HepG2 (cell line): ENCODE data around the gene JUND. TPM values are rescaled to one million over a fixed set of nuclear protein-coding genes. Genes with fewer than 3 reads are reported as not detected.

ENCODE experiments used
- ATAC-seq: fragments of 200-7000 bp; cut with Tn5 transposase; 3 replicates; pipeline ENCODE4 v1.9.1; 2020; ENCODE audit warnings: mild to moderate bottlenecking, moderate library complexity
- BruUV-seq: library from RNA; stranded (reverse); fragments of 400-500 nt; replicated peaks from 2 replicates; lab custom pipeline; 2021; lab: Mats Ljungman, UMichigan
- CTCF ChIA-PET: fragments of 300-600 bp; formaldehyde crosslinking; extraction: SDS; loops from one replicate; lab custom pipeline; 2021; ENCODE audit warnings: low total read pairs, inconsistent platforms, low intra/inter-chr PET ratio; lab: Yijun Ruan, JAX
- POLR2A ChIA-PET: fragments of 350-600 bp; sonication (Branson Sonifier 250); formaldehyde crosslinking; loops from one replicate; lab custom pipeline; 2020; ENCODE audit warnings: antibody characterized with exemption, inconsistent platforms; lab: Yijun Ruan, JAX
- DNase-seq: peaks from one replicate; pipeline ENCODE4 v3.0.0-alpha.2; 2015; ENCODE audit warnings: low spot score
- FAIRE-seq: peaks from 3 replicates; lab custom pipeline; 2011; peaks lifted over from hg19 to GRCh38; lab: Jason Lieb, UNC
- H2AFZ ChIP-seq: one replicate; pipeline ENCODE4 v1.6.1; 2011; ENCODE audit warnings: low read length, inconsistent platforms
- H3K27ac ChIP-seq: fragments of 300-600 bp; 3 replicates; pipeline ENCODE4 v1.8.0; 2011; ENCODE audit warnings: mixed run types, mild to moderate bottlenecking, mixed read lengths, low read length, inconsistent platforms; ENCODE audit not compliant: insufficient read depth; ENCODE audit errors: extremely low read length
- H3K27me3 ChIP-seq, 2 experiments: fragments of 200-600 bp in 1 of 2; 2 replicates in 1 of 2; 3 replicates in 1 of 2; pipeline versions ENCODE4 v1.6.0 to v1.8.0; 2011; ENCODE audit warnings: low read length in 2 of 2, mild to moderate bottlenecking in 2 of 2, moderate library complexity in 2 of 2, inconsistent platforms in 1 of 2; ENCODE audit not compliant: insufficient read depth in 2 of 2, control insufficient read depth in 1 of 2
- H3K36me3 ChIP-seq, 2 experiments: fragments of 200-600 bp in 1 of 2; replicated peaks in 1 of 2; 2 replicates in 1 of 2; 3 replicates in 1 of 2; pipeline versions ENCODE4 v1.5.1 to v1.8.0; 2011; ENCODE audit warnings: low read length in 2 of 2, inconsistent platforms in 1 of 2; ENCODE audit not compliant: insufficient read depth in 2 of 2, control insufficient read depth in 1 of 2
- H3K4me1 ChIP-seq: 2 replicates; pipeline ENCODE4 v1.5.1; 2012; ENCODE audit warnings: low read length, inconsistent platforms; ENCODE audit not compliant: insufficient read depth
- H3K4me2 ChIP-seq: 2 replicates; pipeline ENCODE4 v1.6.0; 2011; ENCODE audit warnings: low read depth, low read length, inconsistent platforms
- H3K4me3 ChIP-seq, 3 experiments: fragments of 200-600 bp in 1 of 3; sonication (generic), shearing (Covaris generic) in 1 of 3; replicated peaks in 1 of 3; 2 replicates each; pipeline ENCODE4 v1.5.1; 2011 to 2016; ENCODE audit warnings: low read length in 3 of 3, inconsistent platforms in 2 of 3, low read depth in 2 of 3, mild to moderate bottlenecking in 2 of 3, control low read depth in 1 of 3, mixed read lengths in 1 of 3; ENCODE audit not compliant: insufficient read depth in 1 of 3
- H3K79me2 ChIP-seq: one replicate; pipeline ENCODE4 v1.6.1; 2011; ENCODE audit warnings: low read length, inconsistent platforms; ENCODE audit not compliant: insufficient read depth
- H3K9ac ChIP-seq: 2 replicates; pipeline ENCODE4 v1.6.0; 2011; ENCODE audit warnings: mild to moderate bottlenecking, low read depth, low read length, inconsistent platforms; ENCODE audit not compliant: insufficient read depth
- H3K9me3 ChIP-seq: 2 replicates; pipeline ENCODE4 v1.5.1; 2012; ENCODE audit warnings: mild to moderate bottlenecking, low read length
- H4K20me1 ChIP-seq: 2 replicates; pipeline ENCODE4 v1.6.0; 2011; ENCODE audit warnings: inconsistent platforms, mild to moderate bottlenecking, low read length, moderate library complexity; ENCODE audit not compliant: insufficient read depth
- ATRX ChIP-seq: sonication (generic); formaldehyde crosslinking; IDR thresholded peaks from 2 replicates; pipeline ENCODE4 v1.4.0; 2020; ENCODE audit warnings: missing genetic modification reagents, borderline replicate concordance
- HOXA3 ChIP-seq: sonication (generic); formaldehyde crosslinking; IDR thresholded peaks from 2 replicates; pipeline ENCODE4 v1.5.0; 2020; ENCODE audit warnings: missing genetic modification reagents
- KDM5A ChIP-seq: fragments of 200-600 bp; sonication (generic); IDR thresholded peaks from 2 replicates; pipeline ENCODE4 v1.7.0; 2018; ENCODE audit warnings: antibody characterized with exemption, mild to moderate bottlenecking, low read length, borderline replicate concordance
- MAFF ChIP-seq: IDR thresholded peaks from 2 replicates; pipeline ENCODE4 v1.6.1; 2011; ENCODE audit warnings: low read depth, low read length, improper control_type of control experiment
- MBD4 ChIP-seq: IDR thresholded peaks from 2 replicates; pipeline ENCODE4 v1.6.1; 2012; ENCODE audit warnings: low read length, inconsistent platforms, borderline replicate concordance
- MEIS1 ChIP-seq: sonication (generic); formaldehyde crosslinking; IDR thresholded peaks from 2 replicates; pipeline ENCODE4 v1.9.0; 2021; ENCODE audit warnings: mild to moderate bottlenecking, missing genetic modification reagents, moderate library complexity, borderline replicate concordance
- PATZ1 ChIP-seq: sonication (generic); formaldehyde crosslinking; IDR thresholded peaks from 2 replicates; pipeline ENCODE4 v1.4.0; 2020; ENCODE audit warnings: missing genetic modification reagents
- SATB2 ChIP-seq: sonication (generic); formaldehyde crosslinking; IDR thresholded peaks from 2 replicates; pipeline ENCODE4 v1.5.0; 2020; ENCODE audit warnings: missing genetic modification reagents
- TEAD3 ChIP-seq: optimal IDR thresholded peaks from 2 replicates; pipeline ENCODE3; 2016; ENCODE audit warnings: borderline replicate concordance
- TEF ChIP-seq: sonication (generic); formaldehyde crosslinking; IDR thresholded peaks from 2 replicates; pipeline ENCODE4 v1.5.0; 2020; ENCODE audit warnings: missing genetic modification reagents
- ZFP36L1 ChIP-seq: sonication (generic); formaldehyde crosslinking; IDR thresholded peaks from 2 replicates; pipeline ENCODE4 v1.8.0; 2022; ENCODE audit warnings: mild to moderate bottlenecking, missing genetic modification reagents, moderate library complexity
- ZFY ChIP-seq: sonication (generic); formaldehyde crosslinking; IDR thresholded peaks from 2 replicates; pipeline ENCODE4 v1.4.0; 2020; ENCODE audit warnings: missing genetic modification reagents
- ZNF326 ChIP-seq: sonication (generic); formaldehyde crosslinking; IDR thresholded peaks from 2 replicates; pipeline ENCODE4 v1.4.0; 2020; ENCODE audit warnings: missing genetic modification reagents, borderline replicate concordance
- ZNF362 ChIP-seq: sonication (generic); formaldehyde crosslinking; IDR thresholded peaks from 2 replicates; pipeline ENCODE4 v1.4.0; 2020; ENCODE audit warnings: missing genetic modification reagents, mild to moderate bottlenecking, borderline replicate concordance
- ZNF441 ChIP-seq: sonication (generic); formaldehyde crosslinking; IDR thresholded peaks from 2 replicates; pipeline ENCODE4 v1.7.0; 2021; ENCODE audit warnings: missing genetic modification reagents, borderline replicate concordance
- ZNF629 ChIP-seq: sonication (generic); formaldehyde crosslinking; conservative IDR thresholded peaks from 2 replicates; pipeline ENCODE4 v1.5.0; 2020; ENCODE audit warnings: missing genetic modification reagents
- ZNF781 ChIP-seq: sonication (generic); formaldehyde crosslinking; IDR thresholded peaks from 2 replicates; pipeline ENCODE4 v1.5.1; 2020; ENCODE audit warnings: borderline replicate concordance, mild to moderate bottlenecking, missing genetic modification reagents; ENCODE audit errors: not compliant biosample characterization
- WGBS: methylation state at CpG from one replicate; pipeline ENCODE4 v1.1.6; 2017; ENCODE audit warnings: low lambda C conversion rate; 5-methylcytosine and 5-hydroxymethylcytosine counted together
- in situ Hi-C: cut with HindIII; loops from 2 replicates; pipeline ENCODE4 v1.10.0; 2017; ENCODE audit warnings: low pct_unique_long_range_greater_than_20kb; ENCODE audit not compliant: extremely low pct_ligation_motif_present
- intact Hi-C: fragments of 100-400 bp; cut with micrococcal nuclease; formaldehyde crosslinking; loops from one replicate; pipeline ENCODE4 v1.10.0; 2022; ENCODE audit not compliant: unreplicated experiment
- polyA plus RNA-seq, 8 experiments: library from polyadenylated mRNA; depleted of rRNA in 3 of 8; stranded (reverse) in 7 of 8; unstranded in 1 of 8; fragments of >200 nt; fragmentation: Illumina TruSeq in 4 of 8; extraction: Trizol in 4 of 8; gene quantifications; 2 replicates each; pipeline versions ENCODE4 v1.2.1 to v1.2.3, GENCODE V29; 2011 to 2016; ENCODE audit warnings: low read depth in 4 of 8, missing spikeins in 1 of 8, mixed read lengths in 1 of 8; ENCODE audit not compliant: insufficient read depth in 1 of 8
- total RNA-seq, 5 experiments: library from RNA; depleted of rRNA; stranded (reverse); fragments of >200 nt; fragmentation: Illumina TruSeq; extraction: Trizol; gene quantifications; 2 replicates each; pipeline ENCODE4 v1.2.3, GENCODE V29; 2016; ENCODE audit warnings: low read depth in 1 of 5
- TF ChIP-seq, protein P1 (sequence below): IDR thresholded peaks from 2 replicates; pipeline ENCODE4 v1.6.1; 2018; ENCODE audit warnings: missing genetic modification reagents
- TF ChIP-seq, protein P2 (sequence below): sonication (generic); formaldehyde crosslinking; IDR thresholded peaks from 2 replicates; pipeline ENCODE4 v1.5.0; 2020; ENCODE audit warnings: mild to moderate bottlenecking, low read depth, missing genetic modification reagents, borderline replicate concordance

JUND gene
- total and polyA plus RNA-seq, 2 of the 13 experiments (the other 11 are each of a cell fraction or from before 2014, with no cell fraction given) = 41.2 to 59.8 TPM

- no peak for TF ChIP-seq MEIS1 (CRISPR knock-in tag)
- TF ChIP-seq ZNF441 (CRISPR knock-in tag) = no peak
- no peak for TF ChIP-seq TEAD3
- TF ChIP-seq HOXA3 (CRISPR knock-in tag) = no peak
Observed at GRCh38 chr19:18299654-18300053, 18.2 kb upstream of the JUND start (continued).

DNA sequence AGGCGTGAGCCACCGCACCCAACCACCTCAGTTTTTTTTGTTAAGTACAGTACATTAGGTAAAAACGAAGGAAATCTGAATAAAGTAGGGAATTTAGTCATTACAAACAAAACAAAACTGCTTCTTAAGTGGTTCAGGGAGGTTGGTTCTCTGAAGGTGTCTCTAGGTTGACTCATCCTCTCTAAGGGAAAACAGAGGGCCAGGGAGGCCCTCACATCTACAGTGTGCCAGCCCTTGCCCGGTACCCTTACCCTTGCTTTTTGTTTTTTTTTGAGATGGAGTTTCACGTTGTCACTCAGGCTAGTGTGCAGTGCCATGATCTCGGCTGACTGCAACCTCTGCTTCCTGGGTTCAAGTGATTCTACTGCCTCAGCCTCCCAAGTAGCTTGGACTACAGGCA lies 17.2 kb upstream of the JUND start:
- Histone ChIP-seq H4K20me1 (no peaks in the 10 kb centered on the region), H3K9me3 (no peaks in the 10 kb centered on the region), H3K36me3 (no peaks in the 10 kb centered on the region), H3K27ac (no peak overlapping the region), H3K4me3 (no peak overlapping the region), H3K27me3 (no peaks in the 10 kb centered on the region), H3K79me2 (no peaks in the 10 kb centered on the region), H2AFZ (no peak overlapping the region), H3K9ac (no peak overlapping the region), H3K4me1 (peaks cover 51% of the 10 kb centered on the region), H3K4me2 (no peak overlapping the region)
- no TSS peak for BruUV-seq
- TF ChIP-seq, protein P1, sequence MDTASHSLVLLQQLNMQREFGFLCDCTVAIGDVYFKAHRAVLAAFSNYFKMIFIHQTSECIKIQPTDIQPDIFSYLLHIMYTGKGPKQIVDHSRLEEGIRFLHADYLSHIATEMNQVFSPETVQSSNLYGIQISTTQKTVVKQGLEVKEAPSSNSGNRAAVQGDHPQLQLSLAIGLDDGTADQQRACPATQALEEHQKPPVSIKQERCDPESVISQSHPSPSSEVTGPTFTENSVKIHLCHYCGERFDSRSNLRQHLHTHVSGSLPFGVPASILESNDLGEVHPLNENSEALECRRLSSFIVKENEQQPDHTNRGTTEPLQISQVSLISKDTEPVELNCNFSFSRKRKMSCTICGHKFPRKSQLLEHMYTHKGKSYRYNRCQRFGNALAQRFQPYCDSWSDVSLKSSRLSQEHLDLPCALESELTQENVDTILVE = no peak
- TF ChIP-seq MAFF = no peak
- no peak for TF ChIP-seq PATZ1 (CRISPR knock-in tag)
- no peak for TF ChIP-seq ZNF326 (CRISPR knock-in tag)
- no peak for TF ChIP-seq ZNF629
- TF ChIP-seq ZFY = no peak
- TF ChIP-seq ZNF362 (CRISPR knock-in tag) = no peak
- TF ChIP-seq KDM5A = no peak
- no peak for TF ChIP-seq ZNF781
- no peak for TF ChIP-seq ATRX (CRISPR knock-in tag)
- no peak for TF ChIP-seq ZFP36L1 (CRISPR knock-in tag)
- TF ChIP-seq TEF (CRISPR knock-in tag) = no peak
- TF ChIP-seq MBD4 = no peak
- TF ChIP-seq, protein P2, sequence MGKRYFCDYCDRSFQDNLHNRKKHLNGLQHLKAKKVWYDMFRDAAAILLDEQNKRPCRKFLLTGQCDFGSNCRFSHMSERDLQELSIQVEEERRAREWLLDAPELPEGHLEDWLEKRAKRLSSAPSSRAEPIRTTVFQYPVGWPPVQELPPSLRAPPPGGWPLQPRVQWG = no peak
- TF ChIP-seq SATB2 (CRISPR knock-in tag) = no peak
- intact Hi-C loops = no loop called here
- FAIRE-seq = no peak
- in situ Hi-C loops = no loop called here
- ATAC-seq = no peak
- POLR2A ChIA-PET = interaction anchor here (1.3 to 7.2 kb wide), 2 partner anchors 17 to 19 kb away, joined by 4 to 187 read pairs; partner anchors contain the start of gene JUND
- WGBS = 51% methylated on average over 6 of the region's 6 CpGs
- CTCF ChIA-PET = no interaction called here
- no peak for DNase-seq
